Vagina (tissue), 2 donors: Measurements from ENCODE around the gene DDC.

ENCODE experiments used
- CTCF ChIP-seq, 3 experiments: fragments of 450-650 bp in 2 of 3; fragments of 200-600 bp in 1 of 3; sonication (generic) in 1 of 3; IDR thresholded peaks; one replicate each; pipeline ENCODE4 v1.5.1; 2017 to 2019; ENCODE audit warnings: antibody characterized with exemption in 3 of 3, mild to moderate bottlenecking in 2 of 3, moderate library complexity in 2 of 3
- POLR2A ChIP-seq, 2 donors: fragments of 450-650 bp; IDR thresholded peaks; one replicate each; pipeline ENCODE4 v1.6.1; 2017; ENCODE audit warnings: antibody characterized with exemption in 2 of 2, mild to moderate bottlenecking in 2 of 2, moderate library complexity in 2 of 2
- POLR2AphosphoS5 ChIP-seq, 2 donors: sonication (generic); formaldehyde crosslinking; IDR thresholded peaks; one replicate each; pipeline ENCODE4 v1.9.0; 2017; ENCODE audit warnings: antibody characterized with exemption in 2 of 2, mild to moderate bottlenecking in 2 of 2, low read depth in 1 of 2; ENCODE audit not compliant: insufficient read depth in 1 of 2

- TF ChIP-seq CTCF (IDR thresholded peaks at IDR 0.05) (no peak), POLR2A (IDR thresholded peaks at IDR 0.05) (no peak), POLR2AphosphoS5 (IDR thresholded peaks at IDR 0.05; ENCODE audit: insufficient read depth in 1 of 2, low read depth in 1 of 2) (peak in 1 of 2 donors; percentile 51)
Observed at GRCh38 chr7:50446542-50446960, 118.7 kb downstream of the DDC start.
